ENCODE results near the gene EVI5.

EVI5 gene

DNA sequence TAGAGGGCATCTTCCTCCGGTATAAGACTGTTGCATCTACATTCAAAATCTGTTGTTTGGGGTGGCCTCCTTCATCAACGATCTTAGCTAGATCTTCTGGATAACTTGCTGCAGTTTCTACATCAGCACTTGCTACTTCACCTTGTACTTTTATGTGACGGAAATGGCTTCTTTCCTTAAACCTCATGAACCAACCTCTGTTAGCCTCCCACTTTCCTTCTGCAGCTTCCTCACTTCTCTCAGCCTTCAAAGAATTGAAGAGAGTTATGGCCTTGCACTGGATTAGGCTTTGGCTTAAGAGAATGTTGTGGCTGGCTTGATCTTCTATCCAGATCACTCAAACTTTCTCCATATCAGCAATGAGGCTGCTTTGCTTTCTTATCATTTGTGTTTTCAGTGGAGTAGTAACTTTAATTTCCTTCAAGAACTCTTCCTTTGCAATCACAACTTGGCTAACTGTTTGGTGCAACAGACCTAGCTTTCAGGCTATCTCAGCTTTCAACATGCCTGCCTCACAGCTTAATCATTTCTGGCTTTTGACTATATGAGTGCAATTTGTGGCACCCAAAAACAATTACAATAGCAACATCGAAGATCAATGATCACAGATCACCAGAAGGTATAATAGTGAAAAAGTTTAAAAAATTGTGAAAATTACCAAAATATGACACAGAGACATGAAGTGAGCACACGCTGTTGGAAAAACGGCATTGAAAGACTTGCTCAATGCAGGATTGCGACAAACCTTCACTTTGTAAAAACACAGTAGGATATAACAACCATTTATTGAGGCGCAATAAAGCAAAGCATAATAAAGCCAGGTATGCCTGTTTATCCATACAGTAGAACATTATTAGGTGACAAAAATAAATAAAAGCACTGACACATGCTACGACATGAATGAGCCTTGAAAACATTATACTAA lies 241.5 kb downstream of the EVI5 start:
- no peaks in the 10 kb centered on the region for H3K36me3 ChIP-seq (ENCODE audit: control insufficient read depth, low read length)
- no peak overlapping the region for H3K4me3 ChIP-seq (ENCODE audit: low read length)
- H3K27me3 ChIP-seq (ENCODE audit: control insufficient read depth, low read length) = no peaks in the 10 kb centered on the region
- no peaks in the 10 kb centered on the region for H3K79me2 ChIP-seq (ENCODE audit: control insufficient read depth, low read length)
- TF ChIP-seq, protein P1, sequence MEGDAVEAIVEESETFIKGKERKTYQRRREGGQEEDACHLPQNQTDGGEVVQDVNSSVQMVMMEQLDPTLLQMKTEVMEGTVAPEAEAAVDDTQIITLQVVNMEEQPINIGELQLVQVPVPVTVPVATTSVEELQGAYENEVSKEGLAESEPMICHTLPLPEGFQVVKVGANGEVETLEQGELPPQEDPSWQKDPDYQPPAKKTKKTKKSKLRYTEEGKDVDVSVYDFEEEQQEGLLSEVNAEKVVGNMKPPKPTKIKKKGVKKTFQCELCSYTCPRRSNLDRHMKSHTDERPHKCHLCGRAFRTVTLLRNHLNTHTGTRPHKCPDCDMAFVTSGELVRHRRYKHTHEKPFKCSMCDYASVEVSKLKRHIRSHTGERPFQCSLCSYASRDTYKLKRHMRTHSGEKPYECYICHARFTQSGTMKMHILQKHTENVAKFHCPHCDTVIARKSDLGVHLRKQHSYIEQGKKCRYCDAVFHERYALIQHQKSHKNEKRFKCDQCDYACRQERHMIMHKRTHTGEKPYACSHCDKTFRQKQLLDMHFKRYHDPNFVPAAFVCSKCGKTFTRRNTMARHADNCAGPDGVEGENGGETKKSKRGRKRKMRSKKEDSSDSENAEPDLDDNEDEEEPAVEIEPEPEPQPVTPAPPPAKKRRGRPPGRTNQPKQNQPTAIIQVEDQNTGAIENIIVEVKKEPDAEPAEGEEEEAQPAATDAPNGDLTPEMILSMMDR (IDR thresholded peaks at IDR 0.05; ENCODE audit: low read depth, low read length, poor library complexity, severe bottlenecking) = no peak
- no peak for TF ChIP-seq EZH2phosphoT487 (IDR thresholded peaks at IDR 0.05; ENCODE audit: borderline replicate concordance, low read length)
- H3K4me1 ChIP-seq (ENCODE audit: control insufficient read depth, low read length) = no peaks in the 10 kb centered on the region; the same call in 1 of the 2 replicates
- no peaks in the 10 kb centered on the region for H4K20me1 ChIP-seq (ENCODE audit: control insufficient read depth, insufficient read depth, low read depth, low read length)
- no peaks in the 10 kb centered on the region; the same call in 1 of the 2 replicates for H3K9me2 ChIP-seq (replicated peaks; ENCODE audit: control insufficient read depth, low read length)
- H3K9me3 ChIP-seq (ENCODE audit: control insufficient read depth, insufficient read depth, low read length) = no peaks in the 10 kb centered on the region
- H3K4me2 ChIP-seq (ENCODE audit: low read length) = no peak overlapping the region
- no peaks in the 10 kb centered on the region for H3F3A ChIP-seq (ENCODE audit: control insufficient read depth, insufficient read depth)
- no peak overlapping the region for H3K27ac ChIP-seq (ENCODE audit: low read depth, low read length)

DNA sequence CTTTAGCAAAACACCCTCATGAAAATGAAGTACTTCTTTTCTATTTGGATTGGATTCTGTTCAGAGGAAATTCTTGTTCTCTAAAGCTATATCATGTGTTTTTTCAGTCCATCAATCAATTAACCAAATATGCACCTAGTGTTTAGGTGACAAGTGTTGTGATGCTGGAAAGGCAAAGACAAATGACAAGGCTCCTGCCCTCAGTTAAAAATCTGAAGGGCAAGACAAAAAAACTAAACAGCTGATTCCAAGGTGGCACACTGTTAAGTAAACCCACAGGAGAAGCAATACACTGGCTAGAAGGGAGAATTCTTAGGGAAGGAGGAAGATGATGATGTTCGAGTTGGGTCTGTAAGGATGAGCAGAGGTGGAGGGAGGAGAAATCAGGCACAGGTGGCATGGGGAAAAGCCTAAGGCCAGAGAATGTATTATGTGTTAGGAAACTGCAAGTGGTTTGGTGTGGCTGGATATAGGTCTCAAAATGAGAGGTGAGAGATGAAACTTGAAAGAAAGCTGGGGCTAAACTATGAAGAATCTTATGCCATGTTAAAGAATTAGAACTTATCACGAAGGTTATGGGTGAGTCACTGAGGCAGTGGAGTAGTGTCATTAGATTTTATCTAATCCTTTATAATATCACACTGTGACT lies 246.4 kb downstream of the EVI5 start:
- Histone ChIP-seq H3K27ac (ENCODE audit: low read depth, low read length) (no peak overlapping the region), H3K9me2 (replicated peaks; ENCODE audit: control insufficient read depth, low read length) (no peaks in the 10 kb centered on the region; the same call in 1 of the 2 replicates), H3K79me2 (ENCODE audit: control insufficient read depth, low read length) (no peaks in the 10 kb centered on the region), H3K4me1 (ENCODE audit: control insufficient read depth, low read length) (peaks cover 6% of the 10 kb centered on the region; the same call in 1 of the 2 replicates), H4K20me1 (ENCODE audit: control insufficient read depth, insufficient read depth, low read depth, low read length) (no peaks in the 10 kb centered on the region), H3K36me3 (ENCODE audit: control insufficient read depth, low read length) (no peaks in the 10 kb centered on the region), H3K9me3 (ENCODE audit: control insufficient read depth, insufficient read depth, low read length) (no peaks in the 10 kb centered on the region), H3K4me2 (ENCODE audit: low read length) (no peak overlapping the region), H3K4me3 (ENCODE audit: low read length) (no peak overlapping the region), H3F3A (ENCODE audit: control insufficient read depth, insufficient read depth) (no peaks in the 10 kb centered on the region), H3K27me3 (ENCODE audit: control insufficient read depth, low read length) (no peaks in the 10 kb centered on the region)
- TF ChIP-seq, protein P1 (IDR thresholded peaks at IDR 0.05; ENCODE audit: low read depth, low read length, poor library complexity, severe bottlenecking) = no peak
- TF ChIP-seq EZH2phosphoT487 (IDR thresholded peaks at IDR 0.05; ENCODE audit: borderline replicate concordance, low read length) = no peak

DNA sequence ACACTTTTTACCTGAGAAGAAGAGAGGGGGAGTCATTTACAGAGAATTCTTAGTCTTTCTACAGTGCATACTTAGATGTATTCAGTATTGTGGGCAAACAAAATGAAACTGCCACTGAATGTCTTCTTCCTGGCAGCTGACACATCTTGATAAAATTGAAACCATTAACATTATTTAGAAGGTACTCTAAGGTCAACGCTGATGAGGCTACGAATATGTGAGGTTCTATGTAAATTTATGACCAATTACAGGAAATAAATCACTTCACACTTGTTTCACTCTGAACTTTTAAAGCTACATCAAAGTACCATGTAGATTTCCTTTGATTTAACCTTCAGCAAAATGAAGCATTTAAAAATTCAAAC lies 246.9 kb downstream of the EVI5 start:
- Histone ChIP-seq H3K4me1 (ENCODE audit: control insufficient read depth, low read length) (peaks cover 6% of the 10 kb centered on the region; the same call in 1 of the 2 replicates), H3K27ac (ENCODE audit: low read depth, low read length) (no peak overlapping the region), H3K27me3 (ENCODE audit: control insufficient read depth, low read length) (no peaks in the 10 kb centered on the region), H3K4me2 (ENCODE audit: low read length) (no peak overlapping the region), H3K79me2 (ENCODE audit: control insufficient read depth, low read length) (no peaks in the 10 kb centered on the region), H4K20me1 (ENCODE audit: control insufficient read depth, insufficient read depth, low read depth, low read length) (no peaks in the 10 kb centered on the region), H3F3A (ENCODE audit: control insufficient read depth, insufficient read depth) (no peaks in the 10 kb centered on the region), H3K9me3 (ENCODE audit: control insufficient read depth, insufficient read depth, low read length) (no peaks in the 10 kb centered on the region), H3K9me2 (replicated peaks; ENCODE audit: control insufficient read depth, low read length) (no peaks in the 10 kb centered on the region; the same call in 1 of the 2 replicates), H3K36me3 (ENCODE audit: control insufficient read depth, low read length) (no peaks in the 10 kb centered on the region), H3K4me3 (ENCODE audit: low read length) (no peak overlapping the region)
- TF ChIP-seq, protein P1 (IDR thresholded peaks at IDR 0.05; ENCODE audit: low read depth, low read length, poor library complexity, severe bottlenecking) = no peak
- TF ChIP-seq EZH2phosphoT487 (IDR thresholded peaks at IDR 0.05; ENCODE audit: borderline replicate concordance, low read length) = no peak
